Ascending aorta (tissue), 2 donors: ENCODE data around the gene ATXN1. TPM values are rescaled to one million over a fixed set of nuclear protein-coding genes. Genes with fewer than 3 reads are reported as not detected.

Source experiments
- DNase-seq, 2 donors: peaks; one replicate each; pipeline ENCODE4 v3.0.0-alpha.2; 2019; ENCODE audit warnings: low spot score in 2 of 2
- H3K27ac ChIP-seq, 2 donors: fragments of 200-600 bp; sonication (generic); one replicate each; pipeline ENCODE4 v1.5.1; 2016 to 2017; ENCODE audit warnings: mild to moderate bottlenecking in 1 of 2
- H3K27me3 ChIP-seq: fragments of 200-600 bp; sonication (generic); one replicate; pipeline ENCODE4 v1.5.1; 2017
- H3K36me3 ChIP-seq, 2 donors: fragments of 200-600 bp; sonication (generic); one replicate each; pipeline ENCODE4 v1.5.1; 2016
- H3K4me1 ChIP-seq, 2 donors: fragments of 200-600 bp; sonication (generic); one replicate each; pipeline ENCODE4 v1.5.1; 2016 to 2017; ENCODE audit warnings: mild to moderate bottlenecking in 1 of 2
- H3K4me3 ChIP-seq, 2 donors: fragments of 200-600 bp; sonication (generic); one replicate each; pipeline ENCODE4 v1.5.1; 2016 to 2017; ENCODE audit warnings: mild to moderate bottlenecking in 1 of 2
- H3K9me3 ChIP-seq, 2 donors: fragments of 200-600 bp; sonication (generic); one replicate each; pipeline ENCODE4 v1.5.1; 2016
- CTCF ChIP-seq, 3 experiments: fragments of 200-600 bp in 2 of 3; fragments of 450-650 bp in 1 of 3; sonication (generic) in 2 of 3; IDR thresholded peaks; one replicate each; pipeline ENCODE4 v1.5.1; 2016 to 2019; ENCODE audit warnings: antibody characterized with exemption in 3 of 3, mild to moderate bottlenecking in 1 of 3, moderate library complexity in 1 of 3
- intact Hi-C: fragments of 100-400 bp; cut with DNase I; formaldehyde crosslinking; loops from one replicate; pipeline ENCODE4 v1.15.1; 2023
- total RNA-seq: library from RNA; depleted of rRNA; stranded (reverse); fragments of >200 nt; gene quantifications from one replicate; pipeline ENCODE4 v1.1.0, GENCODE V29; 2016

ATXN1 gene
- total RNA-seq, 1 donor from 2014 or later, result 68.3 TPM

- Histone ChIP-seq H3K4me3 (no peak overlapping the region), H3K27ac (peak overlapping the region; percentile 32 to 49), H3K4me1 (peaks cover 6 to 35% of the 10 kb centered on the region in 2 donors)
These were observed 6.7 kb upstream of the ATXN1 start for GRCh38 chr6:16767765-16768476.

GRCh38 chr6:16766836-16767745 is 5.8 kb upstream of the ATXN1 start:
- no peaks in the 10 kb centered on the region for H3K9me3 ChIP-seq
- no peaks in the 10 kb centered on the region for H3K27me3 ChIP-seq
- no peaks in the 10 kb centered on the region for H3K36me3 ChIP-seq
- no peak for DNase-seq
- no peak for TF ChIP-seq CTCF (IDR thresholded peaks at IDR 0.05)
- no peak overlapping the region for H3K27ac ChIP-seq
- H3K4me1 ChIP-seq, result peaks cover 6 to 38% of the 10 kb centered on the region in 2 donors
- intact Hi-C loops, result loop anchor here (5.0 to 10.0 kb wide), 2 partner anchors 550 to 632 kb away; no protein-coding TSS in a partner anchor
- no peak overlapping the region for H3K4me3 ChIP-seq

More at GRCh38 chr6:16767765-16768476, 6.7 kb upstream of the ATXN1 start:
- intact Hi-C loops, result loop anchor here (5.0 to 10.0 kb wide), 2 partner anchors 551 to 633 kb away; no protein-coding TSS in a partner anchor
- no peaks in the 10 kb centered on the region for H3K27me3 ChIP-seq
- H3K36me3 ChIP-seq, result no peaks in the 10 kb centered on the region
- DNase-seq, result no peak
- no peaks in the 10 kb centered on the region for H3K9me3 ChIP-seq
- TF ChIP-seq CTCF (IDR thresholded peaks at IDR 0.05), result no peak

- DNase-seq, result no peak
- intact Hi-C loops, result loop anchor here (5.0 to 10.0 kb wide), 2 partner anchors 549 to 631 kb away; no protein-coding TSS in a partner anchor
- no peak for TF ChIP-seq CTCF (IDR thresholded peaks at IDR 0.05)
- Histone ChIP-seq H3K4me1 (peaks cover 6 to 38% of the 10 kb centered on the region in 2 donors), H3K27ac (no peak overlapping the region), H3K27me3 (no peaks in the 10 kb centered on the region), H3K9me3 (no peaks in the 10 kb centered on the region), H3K4me3 (no peak overlapping the region), H3K36me3 (no peaks in the 10 kb centered on the region)
These were observed 4.8 kb upstream of the ATXN1 start for GRCh38 chr6:16766043-16766536.

- Histone ChIP-seq H3K9me3 (no peaks in the 10 kb centered on the region), H3K4me3 (no peak overlapping the region), H3K4me1 (peaks cover 6 to 32% of the 10 kb centered on the region in 2 donors), H3K27ac (no peak overlapping the region), H3K27me3 (no peaks in the 10 kb centered on the region), H3K36me3 (no peaks in the 10 kb centered on the region)
- intact Hi-C loops, result loop anchor here (5.0 to 10.0 kb wide), 2 partner anchors 548 to 630 kb away; no protein-coding TSS in a partner anchor
- no peak for DNase-seq
- TF ChIP-seq CTCF (IDR thresholded peaks at IDR 0.05), result no peak
These were observed 4.0 kb upstream of the ATXN1 start for GRCh38 chr6:16765235-16765634.

GRCh38 chr6:16764188-16764950 is 3.1 kb upstream of the ATXN1 start:
- Histone ChIP-seq H3K4me3 (no peak overlapping the region), H3K36me3 (no peaks in the 10 kb centered on the region), H3K27ac (peak overlapping the region in 1 of 2 donors; percentile 37), H3K9me3 (no peaks in the 10 kb centered on the region), H3K4me1 (peaks cover 6 to 24% of the 10 kb centered on the region in 2 donors), H3K27me3 (no peaks in the 10 kb centered on the region)
- TF ChIP-seq CTCF (IDR thresholded peaks at IDR 0.05), result peak; percentile 6 to 39 (median 13)
- intact Hi-C loops, result loop anchor here (5.0 to 10.0 kb wide), 5 partner anchors 202 to 630 kb away; no protein-coding TSS in a partner anchor
- DNase-seq, result no peak
